Fibroblast of skin of left quadriceps (primary cell): ENCODE data around the gene INHBB.

Experiments
- DNase-seq, 2 experiments: peaks; one replicate each; pipeline ENCODE4 v3.0.0-alpha.2; 2013; ENCODE audit warnings: low read depth in 2 of 2

Gene INHBB

DNA sequence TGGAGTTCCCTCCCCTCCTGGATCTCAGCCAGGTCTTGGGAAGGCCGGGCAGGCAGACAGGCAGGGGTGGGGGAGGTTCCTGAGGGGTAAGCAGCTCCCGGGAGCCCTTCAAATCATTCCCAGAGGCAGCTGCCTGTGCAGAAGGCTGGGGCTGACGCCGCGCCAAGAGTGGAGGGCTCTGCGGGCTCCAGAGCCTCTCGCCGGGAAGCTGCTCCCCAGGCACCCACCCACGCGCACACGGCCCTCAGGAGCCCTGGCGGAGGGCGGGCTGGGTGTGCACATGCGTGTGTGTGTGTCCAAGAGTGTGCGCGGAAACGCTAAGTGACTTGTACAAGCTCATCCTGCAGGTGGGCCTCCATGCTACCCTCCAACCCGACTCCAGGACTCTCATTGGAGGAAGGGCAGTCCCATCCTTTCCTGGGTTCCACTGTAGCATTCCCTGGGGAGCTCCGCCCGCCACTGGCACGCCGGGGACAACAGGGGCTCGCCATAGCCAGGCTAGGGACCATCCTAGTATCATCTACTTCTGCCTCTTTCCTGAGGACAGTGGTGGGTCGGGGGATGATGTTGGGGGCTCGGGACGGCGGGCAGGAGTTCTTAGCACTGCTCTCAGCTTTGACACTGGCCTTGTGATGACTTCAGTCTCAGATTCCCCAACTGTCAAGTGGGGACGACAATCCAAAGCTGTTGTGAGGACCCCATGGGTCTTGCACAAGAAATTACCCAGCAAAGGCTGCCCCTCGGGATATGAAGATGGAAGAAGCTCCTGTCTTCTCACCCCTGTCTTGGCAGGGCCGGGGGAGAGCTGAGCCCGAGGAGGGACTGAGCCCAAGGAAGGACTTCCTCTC is 50.3 kb downstream of the INHBB start:
- no peak for DNase-seq

DNA sequence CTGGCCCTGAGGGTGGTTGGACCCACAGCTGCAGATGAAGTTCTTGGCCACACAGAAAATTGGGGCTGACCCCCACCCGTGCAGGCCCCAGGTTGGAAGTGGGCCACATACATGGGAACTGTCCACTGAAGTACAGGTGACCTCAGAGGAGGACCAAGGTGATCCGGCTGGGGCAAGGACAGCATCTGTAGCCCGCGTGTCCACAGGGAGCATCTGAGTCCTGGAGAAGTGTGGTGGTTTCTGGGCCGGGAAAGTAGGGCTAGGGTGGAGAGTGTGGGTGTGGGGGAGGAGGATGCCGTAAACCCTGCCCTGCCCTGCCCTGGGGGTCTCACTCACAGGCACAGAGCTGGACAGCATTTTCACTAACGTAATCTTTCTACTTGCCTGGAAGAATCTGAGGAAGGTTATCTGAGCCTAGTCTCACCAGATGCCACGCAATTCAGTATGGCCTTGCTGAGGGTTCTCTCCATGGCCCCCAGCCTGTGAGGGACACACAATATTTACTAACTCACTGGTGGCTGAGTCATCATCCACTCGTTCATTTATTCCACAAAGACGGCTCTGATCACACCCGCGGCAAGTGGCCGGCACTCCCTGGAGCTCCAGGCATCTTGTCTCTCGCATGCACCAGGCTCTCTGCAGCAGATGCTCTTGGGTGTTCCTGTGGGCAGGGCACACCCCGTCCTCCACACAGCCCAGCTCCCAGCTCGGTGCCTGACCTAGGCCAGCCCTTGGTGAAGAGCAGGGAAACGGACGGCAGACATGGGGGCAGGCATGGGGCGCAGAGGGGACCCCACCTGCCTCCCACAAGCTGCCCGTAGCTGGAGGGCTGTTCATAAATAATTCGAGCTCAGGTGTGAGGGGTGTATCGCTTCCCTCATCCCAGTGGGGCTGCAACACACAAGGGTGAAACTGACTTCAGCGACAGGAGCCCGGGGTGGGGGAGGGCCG is 51.2 kb downstream of the INHBB start:
- no peak for DNase-seq

DNA sequence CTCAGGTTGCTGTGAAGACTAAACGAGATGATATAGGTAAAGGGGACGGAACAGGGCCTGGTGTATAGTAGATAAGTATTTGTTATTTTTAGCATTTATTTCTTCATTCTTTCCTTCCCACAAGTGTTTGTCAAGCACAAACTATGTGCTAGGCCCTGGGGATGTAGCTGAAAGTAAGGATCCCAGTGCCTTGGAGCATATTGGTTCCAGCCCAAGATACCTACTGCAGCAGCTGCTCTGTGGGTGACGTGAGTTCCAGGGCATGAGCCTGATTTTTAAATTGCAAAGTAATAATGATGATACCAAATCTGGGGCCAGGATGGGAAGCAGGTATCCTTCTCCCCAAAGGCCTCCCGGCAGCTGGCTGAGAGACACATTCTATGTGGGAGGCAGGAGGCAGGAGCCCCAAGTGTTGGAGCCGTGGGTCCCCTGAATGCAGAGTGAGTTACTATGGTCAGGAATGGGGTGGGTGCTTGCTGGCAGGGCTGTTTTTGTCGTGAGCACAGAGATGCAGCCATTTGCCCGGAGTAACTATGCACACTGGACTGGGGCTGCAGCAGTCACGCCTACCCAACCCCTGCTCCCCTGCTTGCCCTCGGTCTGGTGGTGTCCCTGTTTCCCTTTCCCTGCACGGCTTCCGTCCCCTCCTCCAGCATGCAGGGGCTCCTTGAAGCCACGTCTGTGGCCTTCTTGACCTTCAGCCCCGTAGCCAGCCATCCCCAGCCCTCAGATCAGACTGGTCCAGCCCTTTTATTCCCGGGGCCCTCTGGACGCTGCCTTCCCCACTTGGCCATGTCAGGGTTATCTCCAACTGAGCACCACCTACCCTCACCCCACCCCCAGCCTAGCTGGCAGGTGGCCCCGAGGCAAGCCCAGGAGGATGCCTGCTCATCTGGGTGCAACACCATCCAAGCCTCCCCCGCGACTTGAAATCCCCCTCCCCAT is 52.4 kb downstream of the INHBB start:
- no peak for DNase-seq

DNA sequence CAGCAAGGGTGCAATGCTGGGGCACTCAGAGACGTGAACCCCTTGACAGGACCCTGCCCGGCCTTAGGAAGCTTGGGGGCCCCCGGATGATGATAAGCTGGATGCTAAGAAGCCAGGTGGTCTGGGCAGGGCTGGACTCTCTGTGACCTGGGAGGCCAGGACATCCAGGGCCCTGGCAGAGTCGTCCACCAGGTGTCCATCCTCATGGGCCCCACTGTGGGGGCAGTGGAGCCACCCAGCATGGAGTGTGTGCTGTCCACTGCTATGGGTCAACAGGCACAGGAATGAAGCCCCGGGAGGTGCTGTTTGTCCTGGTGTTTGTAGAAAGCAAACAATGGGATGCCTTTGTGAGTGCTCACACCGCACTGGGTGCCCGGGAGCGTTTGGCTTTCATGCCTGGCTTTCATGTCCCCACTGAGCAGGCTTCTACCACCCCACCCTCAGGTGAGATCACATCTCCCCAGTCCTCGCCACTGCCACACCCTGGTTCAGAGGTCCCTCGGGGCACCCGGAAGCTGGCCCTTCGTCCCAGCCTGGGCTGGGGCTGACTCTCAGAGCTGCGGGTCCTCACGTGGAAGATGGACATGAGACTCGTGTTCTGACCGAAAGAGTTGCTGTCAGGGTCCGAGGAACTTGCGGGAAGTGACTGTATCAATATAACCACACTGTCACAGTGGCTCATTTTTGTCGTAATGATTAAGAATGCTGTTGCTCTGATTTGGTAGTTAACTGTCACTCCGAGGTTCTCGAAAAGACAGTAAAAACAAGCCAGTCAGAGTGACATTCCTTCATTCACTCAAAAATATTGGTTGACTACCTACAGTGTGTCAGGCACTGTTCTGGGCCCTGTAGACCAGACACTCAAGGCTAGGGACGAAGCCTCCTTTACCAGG is 53.3 kb downstream of the INHBB start:
- DNase-seq, result no peak

DNA sequence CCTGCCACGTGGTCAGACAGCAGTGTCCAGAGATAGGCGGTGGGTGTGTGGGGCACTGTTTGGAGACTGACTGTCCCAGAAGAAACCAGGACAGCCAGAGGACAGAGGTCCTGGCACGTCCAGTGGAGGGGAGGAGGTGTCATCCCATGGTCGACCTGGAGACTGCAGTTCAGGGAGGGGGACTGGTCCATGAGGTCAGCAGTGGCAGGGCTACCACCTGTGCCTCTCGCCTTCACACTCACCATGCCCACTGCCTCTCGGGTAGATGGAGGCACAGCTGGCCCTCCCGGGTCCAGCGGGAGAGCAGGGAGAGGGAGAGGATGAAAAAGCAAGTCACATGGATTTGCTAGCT is 53.9 kb downstream of the INHBB start:
- no peak for DNase-seq

DNA sequence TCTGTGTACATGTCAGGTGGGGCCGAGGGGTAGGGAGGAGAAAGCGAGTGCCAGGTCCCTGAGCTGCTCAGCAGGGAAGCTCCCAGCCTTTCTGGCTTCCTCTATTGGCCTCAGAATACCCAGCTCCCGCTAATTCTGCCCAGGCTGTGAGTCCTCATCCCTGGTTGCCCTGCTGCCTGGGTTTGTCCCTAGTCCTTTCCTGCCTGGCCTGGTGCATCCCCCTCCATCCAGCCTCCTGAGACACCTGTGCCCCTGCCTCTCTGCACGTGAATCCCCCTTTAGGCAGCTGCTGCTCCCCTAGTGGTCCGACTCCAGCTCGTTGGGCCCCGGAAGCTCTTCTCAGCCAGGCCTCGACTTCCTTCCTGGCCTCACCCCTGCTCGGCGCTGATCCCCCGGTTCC is 54.6 kb downstream of the INHBB start:
- DNase-seq, result no peak
